ENCODE data around the gene NFAM1. TPM values are rescaled to one million over a fixed set of nuclear protein-coding genes. Genes with fewer than 3 reads are reported as not detected.

NFAM1 gene
- total and polyA plus RNA-seq, 2 donors (not counting 3 experiments of a cell fraction or from before 2014, with no cell fraction given), result not detected

- no peak for FAIRE-seq
- dilution Hi-C loops (cut with MboI; ENCODE audit: extremely low pct_ligation_motif_present, low sequenced_read_pairs), result no loop called here
Measured at GRCh38 chr22:42452456-42452855, 20.3 kb upstream of the NFAM1 start.

More at GRCh38 chr22:42452456-42452855, 20.3 kb upstream of the NFAM1 start:
- no peaks in the 10 kb centered on the region for H3K9me3 ChIP-seq (replicated peaks; ENCODE audit: control insufficient read depth, insufficient read depth, low read length)
- H3K36me3 ChIP-seq (ENCODE audit: control insufficient read depth in 2 of 2, extremely low read depth in 1 of 2, insufficient read depth in 2 of 2, low read length in 2 of 2), result no peaks in the 10 kb centered on the region
- no peak overlapping the region for H2AFZ ChIP-seq (ENCODE audit: low read depth, low read length)
- no peak overlapping the region for H3K4me3 ChIP-seq (replicated peaks in 1 of 3; ENCODE audit: insufficient read depth in 1 of 3, low read depth in 1 of 3, low read length in 3 of 3)
- intact Hi-C loops (cut with micrococcal nuclease), result no loop called here
- ChIA-PET CTCF (interaction anchor here (1.1 to 1.9 kb wide), 4 partner anchors 8 to 362 kb away, joined by 3 to 5 read pairs (median 4); partner anchors contain the start of gene NDUFA6), POLR2A (no interaction called here)
- no peaks in the 10 kb centered on the region for H3K9me1 ChIP-seq (replicated peaks; ENCODE audit: control insufficient read depth, extremely low read depth, insufficient read depth, low read length)
- TF ChIP-seq MYC (IDR thresholded peaks at IDR 0.05; ENCODE audit: low read depth, low read length) (no peak), FOS (IDR thresholded peaks at IDR 0.05; ENCODE audit: borderline replicate concordance, insufficient read depth, low read length) (no peak), POLR2A (IDR thresholded peaks at IDR 0.05; ENCODE audit: low read depth, low read length) (no peak), EZH2 (IDR thresholded peaks at IDR 0.05; ENCODE audit: borderline replicate concordance, low read depth, low read length, severe bottlenecking) (no peak), CTCF (IDR thresholded peaks at IDR 0.05; ENCODE audit: extremely low read depth in 1 of 2, insufficient read depth in 1 of 2, low read depth in 1 of 2, low read length in 2 of 2) (no peak), MAX (IDR thresholded peaks at IDR 0.05; ENCODE audit: insufficient read depth, insufficient read length) (no peak), POLR2AphosphoS5 (IDR thresholded peaks at IDR 0.05; ENCODE audit: insufficient read depth, low read depth, low read length) (no peak), GATA2 (IDR thresholded peaks at IDR 0.05; ENCODE audit: insufficient read depth, insufficient read length, low read depth, low read length) (no peak), JUN (IDR thresholded peaks at IDR 0.05; ENCODE audit: borderline replicate concordance, insufficient read depth, insufficient read length, low read depth) (no peak)
- H3K79me2 ChIP-seq (ENCODE audit: control insufficient read depth, insufficient read depth, low read length), result no peaks in the 10 kb centered on the region
- no peaks in the 10 kb centered on the region for H4K20me1 ChIP-seq (replicated peaks; ENCODE audit: control insufficient read depth, extremely low read depth, insufficient read depth, low read length)
- no peak overlapping the region for H3K27ac ChIP-seq (ENCODE audit: insufficient read depth, low read depth, low read length)
- no peak overlapping the region for H3K9ac ChIP-seq (replicated peaks; ENCODE audit: extremely low read depth, insufficient read depth, low read length)
- H3K4me1 ChIP-seq (ENCODE audit: control insufficient read depth, extremely low read depth, insufficient read depth, low read length), result no peaks in the 10 kb centered on the region
- DNase-seq (ENCODE audit: low read depth, low spot score), result no peak
- no TSS peak for BruUV-seq (replicated peaks)
- no peak overlapping the region for H3K4me2 ChIP-seq (ENCODE audit: insufficient read depth, low read length)
- H3K27me3 ChIP-seq (ENCODE audit: control insufficient read depth in 2 of 2, insufficient read depth in 2 of 2, low read length in 2 of 2), result peaks cover 0 to 4% of the 10 kb centered on the region in 2 experiments

Measured in endothelial cell of umbilical vein (primary cell).